NCI-H2227 (cell line): ENCODE results near the gene FXR2.
"Not testable (repeated sequence)": the region's sequence is repeated elsewhere in the genome, so short reads cannot be mapped to it uniquely, and the experiment has no call there.

Experiments
- DNase-seq: peaks from one replicate; lab custom pipeline; 2025; ENCODE audit not compliant: unreplicated experiment; lab: John Stamatoyannopoulos, UW

Gene FXR2

DNA sequence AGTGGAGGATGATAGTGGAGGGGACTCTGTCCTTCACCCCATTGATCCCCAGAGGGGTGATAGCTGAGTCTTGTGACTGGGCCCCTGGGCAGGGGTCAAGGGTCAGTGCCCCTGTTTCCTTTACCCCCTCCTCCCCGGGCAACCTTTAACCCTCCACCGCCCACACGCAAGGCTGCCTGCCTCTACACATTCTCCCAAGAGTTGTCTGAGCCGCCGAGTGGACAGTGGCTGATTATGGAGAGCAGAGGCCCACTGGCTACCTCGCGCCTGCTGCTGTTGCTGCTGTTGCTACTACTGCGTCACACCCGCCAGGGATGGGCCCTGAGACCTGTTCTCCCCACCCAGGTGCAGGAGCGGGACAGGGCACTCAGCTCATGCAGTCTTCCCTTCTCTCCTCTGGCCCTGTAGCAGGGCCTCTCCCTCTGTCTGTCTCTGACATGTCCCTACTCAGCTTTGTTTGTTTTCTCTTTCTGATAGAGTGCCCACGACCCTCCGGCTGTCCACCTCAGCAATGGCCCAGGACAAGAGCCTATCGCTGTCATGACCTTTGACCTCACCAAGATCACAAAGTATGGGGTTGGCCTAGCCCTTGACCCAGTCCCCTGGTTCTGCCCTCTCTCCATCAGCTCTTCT is 15.4 kb upstream of the FXR2 start, which contains the start of gene SHBG:
Gene SHBG (plus strand): TSS at position 197 of the 633 bp plus-strand sequence. CDS start 38 bp downstream, at position 235.
- no peak for DNase-seq

DNA sequence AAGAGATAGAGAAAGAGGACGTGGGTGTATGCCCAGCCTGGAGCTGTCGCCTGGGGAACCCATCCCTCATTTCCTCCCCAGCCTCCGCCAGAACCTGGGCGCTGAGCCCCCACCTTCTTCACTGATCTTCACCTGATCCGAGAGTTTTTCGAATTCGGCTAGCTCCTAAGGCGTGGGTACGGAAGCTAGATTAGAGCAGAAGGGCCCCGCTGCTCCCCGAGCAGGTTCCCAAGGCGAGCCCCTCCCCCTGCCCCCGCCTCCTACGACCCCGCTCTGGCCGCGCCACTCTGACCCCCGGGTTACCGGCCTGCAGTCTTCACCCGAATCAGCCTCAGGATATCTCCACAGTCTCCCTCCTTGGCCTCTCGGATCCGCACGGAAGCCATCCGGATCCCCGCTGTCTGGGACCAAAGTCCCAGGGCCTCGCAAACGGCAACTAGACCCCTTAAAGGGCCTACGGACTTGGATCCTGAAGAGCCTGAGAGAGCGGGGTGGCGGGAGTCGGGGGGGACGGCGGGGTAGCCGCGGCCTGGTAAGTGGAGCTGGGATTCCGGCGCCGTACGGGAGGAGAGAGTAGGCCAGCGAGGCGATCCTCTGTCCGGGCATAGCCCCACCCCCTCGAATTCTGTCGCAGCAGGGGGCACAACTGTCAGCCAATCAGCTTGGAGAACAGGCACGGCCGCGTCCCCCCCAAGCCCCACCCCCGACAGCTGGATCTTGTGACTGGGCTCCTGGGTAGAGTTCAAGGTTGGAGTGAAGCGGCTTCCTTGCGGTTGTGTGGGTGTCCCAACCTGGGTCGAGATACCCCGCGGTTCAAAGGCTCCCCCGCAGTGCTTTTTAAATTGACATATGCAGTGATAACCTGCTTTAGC is 12.8 kb upstream of the FXR2 start, which contains the start of gene SAT2:
Gene SAT2 (minus strand): TSS at position 572 of the 872 bp plus-strand sequence. CDS start 186 bp downstream, at position 386.
- DNase-seq: peak; percentile 92

DNA sequence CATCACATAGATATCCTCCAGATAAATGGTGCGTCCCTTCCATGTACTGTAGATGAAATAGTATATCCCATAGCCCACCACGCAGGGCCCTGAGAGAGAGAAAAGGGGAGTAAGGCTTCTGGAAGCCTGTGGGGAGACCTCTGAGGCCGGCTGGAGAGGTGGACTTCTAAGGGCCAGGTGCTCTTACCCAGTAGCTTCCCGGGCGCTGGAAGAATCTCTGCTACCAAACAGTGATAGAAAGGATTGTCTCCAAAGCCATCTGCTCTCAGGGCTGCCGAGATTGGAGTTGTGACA is 12.2 kb upstream of the FXR2 start:
- no peak for DNase-seq

- no peak for DNase-seq
These were observed 11.6 kb upstream of the FXR2 start for GRCh38 chr17:7626307-7626706.

DNA sequence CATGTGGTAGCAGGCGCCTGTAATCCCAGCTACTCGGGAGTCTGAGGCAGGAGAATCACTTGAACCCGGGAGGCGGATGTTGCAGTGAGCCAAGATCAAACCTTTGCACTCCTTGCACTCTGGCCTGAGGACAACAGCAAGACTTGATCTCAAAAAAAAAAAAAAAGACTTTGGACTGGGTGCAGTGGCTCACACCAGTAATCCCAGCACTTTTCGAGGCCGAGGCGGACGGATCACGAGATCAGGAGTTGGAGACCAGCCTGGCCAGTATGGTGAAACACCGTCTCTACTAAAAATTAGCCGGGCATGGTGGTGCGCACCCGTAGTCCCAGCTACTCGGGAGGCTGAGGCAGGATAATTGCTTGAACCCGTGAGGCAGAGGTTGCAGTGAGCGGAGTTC is 11.1 kb upstream of the FXR2 start:
- DNase-seq: not testable (repeated sequence)

GRCh38 chr17:7623661-7624060 is 9.0 kb upstream of the FXR2 start:
- no peak for DNase-seq

- no peak for DNase-seq
These were observed 6.1 kb upstream of the FXR2 start for GRCh38 chr17:7620835-7621234.

GRCh38 chr17:7618608-7619007 is 3.9 kb upstream of the FXR2 start:
- no peak for DNase-seq

DNA sequence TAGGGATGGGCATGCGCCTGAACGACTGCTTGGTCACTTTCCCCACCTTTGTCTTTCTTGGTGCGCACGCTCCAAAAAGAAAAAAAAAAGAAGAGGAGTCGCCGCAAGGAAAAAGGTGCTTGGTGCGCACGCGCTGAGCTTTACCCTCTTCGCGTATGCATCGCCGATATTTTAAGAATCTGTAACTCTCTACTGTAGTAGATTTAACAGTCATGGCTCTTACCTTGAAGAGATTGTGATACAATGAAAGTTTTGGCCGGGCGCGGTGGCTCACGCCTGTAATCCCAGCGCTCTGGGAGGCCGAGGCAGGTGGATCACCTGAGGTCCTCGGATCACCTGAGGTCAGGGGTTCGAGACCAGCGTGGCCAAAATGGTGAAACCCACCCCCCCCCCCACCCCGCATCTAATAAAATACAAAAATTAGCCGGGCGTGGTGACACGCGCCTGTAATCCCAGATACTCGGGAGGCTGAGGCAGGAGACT is 609 bp upstream of the FXR2 start:
- no peak for DNase-seq

- DNase-seq: no peak
These were observed 800 bp downstream of the FXR2 start for GRCh38 chr17:7613769-7614424.

- no peak for DNase-seq
These were observed 2.4 kb downstream of the FXR2 start for GRCh38 chr17:7612294-7612640.

- no peak for DNase-seq
These were observed 2.9 kb downstream of the FXR2 start for GRCh38 chr17:7611635-7612293.

- DNase-seq: no peak
These were observed 4.1 kb downstream of the FXR2 start for GRCh38 chr17:7610641-7611040.

GRCh38 chr17:7606280-7606679 is 8.4 kb downstream of the FXR2 start:
- no peak for DNase-seq

DNA sequence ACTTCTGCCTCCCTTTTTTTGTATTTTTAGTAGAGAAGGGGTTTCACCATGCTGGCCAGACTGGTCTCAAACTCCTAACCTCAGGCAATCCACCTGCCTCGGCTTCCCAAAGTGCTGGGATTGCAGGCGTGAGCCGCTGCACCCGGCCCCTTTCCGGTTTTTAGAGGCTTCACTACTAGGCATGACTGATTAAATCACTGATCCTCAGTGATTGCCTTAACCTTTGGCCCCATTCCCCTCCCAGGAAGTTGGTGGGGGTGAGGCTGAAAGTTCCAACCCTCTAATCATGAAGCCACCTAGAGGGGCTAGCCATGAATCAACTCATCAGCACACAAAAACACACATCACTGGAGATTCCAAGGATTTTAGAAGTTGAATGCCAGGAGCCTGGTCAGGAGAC is 17.1 kb downstream of the FXR2 start:
- not testable (repeated sequence) for DNase-seq

DNA sequence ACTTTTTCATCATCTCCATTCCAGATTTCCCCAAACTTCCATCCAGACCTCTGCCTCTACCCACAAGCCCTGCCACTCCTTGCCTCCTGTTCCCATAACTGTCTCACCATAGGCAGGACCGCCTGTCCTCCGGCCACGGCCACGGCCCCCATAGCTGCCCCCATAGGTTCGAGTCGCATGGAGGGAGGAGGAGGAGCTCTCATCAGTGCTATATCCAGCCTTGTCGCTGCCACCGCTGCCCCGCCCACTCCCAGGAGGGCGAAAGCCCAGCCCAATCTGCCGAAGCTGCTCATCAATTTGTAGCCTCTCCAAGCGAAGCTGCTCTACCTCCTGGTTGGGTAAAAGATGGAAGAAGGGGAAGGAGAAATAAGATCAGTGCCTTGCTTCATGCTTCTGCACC is 21.4 kb downstream of the FXR2 start:
- no peak for DNase-seq

DNA sequence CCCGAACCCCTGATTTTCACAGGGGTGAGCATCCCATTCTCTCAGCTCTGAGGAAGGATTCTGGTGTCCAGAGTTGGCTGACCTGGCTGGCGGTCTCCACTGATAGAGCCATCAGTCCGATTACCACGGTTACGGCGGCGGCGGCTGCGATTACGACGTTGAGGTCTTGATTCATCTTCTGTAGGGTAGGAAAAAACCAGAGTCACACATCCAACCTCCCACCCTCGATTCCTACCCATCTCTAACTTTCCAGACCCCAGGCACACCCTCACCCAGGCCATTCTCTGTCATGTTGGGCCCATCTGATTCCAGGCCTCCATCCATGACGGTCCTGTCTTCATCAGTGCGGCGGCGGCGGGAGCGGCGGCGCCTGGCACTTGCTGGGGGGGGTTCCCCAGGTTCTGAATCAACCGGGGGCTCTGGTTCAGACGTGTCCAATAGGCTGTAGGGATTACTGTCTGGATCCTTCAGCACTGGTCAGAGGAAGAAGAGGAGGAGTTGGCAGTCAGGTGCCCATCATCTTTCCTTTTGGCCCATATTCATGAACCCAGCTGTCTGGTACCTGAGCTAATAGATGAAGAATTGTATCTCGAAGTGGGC is 22.2 kb downstream of the FXR2 start:
- no peak for DNase-seq

GRCh38 chr17:7591596-7591995 is 23.1 kb downstream of the FXR2 start:
- no peak for DNase-seq

DNA sequence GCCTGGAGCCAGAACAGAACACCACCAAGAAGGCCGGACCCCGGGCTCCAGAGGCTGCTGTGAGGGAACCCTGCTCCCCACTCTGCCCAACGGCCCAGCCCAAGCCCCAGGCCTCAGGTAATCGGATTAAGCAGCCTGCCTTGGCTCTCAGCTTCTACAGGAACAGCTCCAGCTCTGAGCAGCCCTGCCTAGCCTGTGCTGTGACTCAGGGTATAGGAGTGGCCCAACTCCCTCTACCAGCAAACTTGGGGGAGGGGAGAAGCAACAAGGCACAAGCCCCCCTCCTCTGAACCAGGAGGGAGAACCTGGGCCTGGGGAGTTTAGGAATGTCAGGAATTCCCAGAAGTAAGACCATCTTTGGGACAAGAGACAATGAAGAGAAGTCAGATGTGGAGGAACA is 24.0 kb downstream of the FXR2 start:
- DNase-seq: no peak

GRCh38 chr17:7589891-7590691 is 24.6 kb downstream of the FXR2 start, which contains the start of gene SOX15:
SOX15 (minus strand) TSS chr17:7590094; CDS start chr17:7589676, 418 bp downstream.
- no peak for DNase-seq
